H9 (cell line): Measurements from ENCODE around the gene DUS2. TPM values are rescaled to one million over a fixed set of nuclear protein-coding genes. Genes with fewer than 3 reads are reported as not detected.

Experiments used
- DNase-seq: peaks from one replicate; pipeline ENCODE4 v3.0.0-alpha.2; 2017
- H2AFZ ChIP-seq: one replicate; pipeline ENCODE4 v1.6.1; 2013; ENCODE audit warnings: mild to moderate bottlenecking, low read length, control low read depth, moderate library complexity
- H2AK5ac ChIP-seq: 2 replicates; pipeline ENCODE4 v1.6.1; 2013; ENCODE audit warnings: low read length, control low read depth, mixed read lengths; ENCODE audit not compliant: insufficient read length
- H2BK120ac ChIP-seq: one replicate; pipeline ENCODE4 v1.6.1; 2013; ENCODE audit warnings: low read depth, mild to moderate bottlenecking, low read length, control low read depth, inconsistent platforms; ENCODE audit not compliant: poor library complexity, severe bottlenecking
- H2BK12ac ChIP-seq: 2 replicates; pipeline ENCODE4 v1.6.1; 2013; ENCODE audit warnings: low read length, control low read depth, mixed read lengths, low read depth; ENCODE audit not compliant: insufficient read length
- H2BK15ac ChIP-seq: 2 replicates; pipeline ENCODE4 v1.6.1; 2013; ENCODE audit warnings: low read depth, low read length, control low read depth
- H2BK20ac ChIP-seq: one replicate; pipeline ENCODE4 v1.6.1; 2013; ENCODE audit warnings: low read depth, mild to moderate bottlenecking, low read length, control low read depth, inconsistent platforms; ENCODE audit not compliant: poor library complexity, severe bottlenecking
- H2BK5ac ChIP-seq: 2 replicates; pipeline ENCODE4 v1.6.1; 2013; ENCODE audit warnings: low read length, control low read depth, mixed read lengths; ENCODE audit not compliant: insufficient read length
- H3K14ac ChIP-seq: 2 replicates; pipeline ENCODE4 v1.6.1; 2013; ENCODE audit warnings: low read length, control low read depth; ENCODE audit not compliant: insufficient read depth
- H3K18ac ChIP-seq: 2 replicates; pipeline ENCODE4 v1.6.1; 2013; ENCODE audit warnings: low read depth, mild to moderate bottlenecking, mixed read lengths, low read length, control low read depth; ENCODE audit not compliant: insufficient read length
- H3K23ac ChIP-seq: 2 replicates; pipeline ENCODE4 v1.6.1; 2013; ENCODE audit warnings: low read length, control low read depth, mixed read lengths, low read depth; ENCODE audit not compliant: insufficient read length
- H3K23me2 ChIP-seq: 2 replicates; pipeline ENCODE4 v1.6.1; 2013; ENCODE audit warnings: low read depth, mild to moderate bottlenecking, mixed read lengths, low read length, control low read depth; ENCODE audit not compliant: insufficient read length, poor library complexity, severe bottlenecking
- H3K27ac ChIP-seq: 2 replicates; pipeline ENCODE4 v1.5.1; 2013; ENCODE audit warnings: low read length, control low read depth, mixed read lengths, low read depth; ENCODE audit not compliant: insufficient read length
- H3K27me3 ChIP-seq: 2 replicates; pipeline ENCODE4 v1.6.1; 2013; ENCODE audit warnings: low read length, control low read depth, inconsistent platforms; ENCODE audit not compliant: insufficient read depth
- H3K4ac ChIP-seq: 2 replicates; pipeline ENCODE4 v1.6.1; 2013; ENCODE audit warnings: low read depth, mild to moderate bottlenecking, control low read depth, inconsistent platforms, low read length, moderate library complexity
- H3K4me1 ChIP-seq: 2 replicates; pipeline ENCODE4 v1.6.1; 2013; ENCODE audit warnings: low read length, control low read depth, inconsistent platforms; ENCODE audit not compliant: insufficient read depth
- H3K4me2 ChIP-seq: 2 replicates; pipeline ENCODE4 v1.6.1; 2013; ENCODE audit warnings: low read length, control low read depth, mixed read lengths; ENCODE audit not compliant: insufficient read length, insufficient read depth
- H3K56ac ChIP-seq: 2 replicates; pipeline ENCODE4 v1.6.1; 2013; ENCODE audit warnings: low read depth, mild to moderate bottlenecking, mixed read lengths, low read length, control low read depth; ENCODE audit not compliant: insufficient read length
- H3K79me1 ChIP-seq: 2 replicates; pipeline ENCODE4 v1.6.1; 2013; ENCODE audit warnings: low read depth, mild to moderate bottlenecking, moderate library complexity, low read length, control low read depth, inconsistent platforms; ENCODE audit not compliant: insufficient read depth, poor library complexity, severe bottlenecking
- H3K79me2 ChIP-seq: 2 replicates; pipeline ENCODE4 v1.6.1; 2013; ENCODE audit warnings: low read length, control low read depth, inconsistent platforms; ENCODE audit not compliant: insufficient read depth
- H3K9ac ChIP-seq: 2 replicates; pipeline ENCODE4 v1.6.1; 2013; ENCODE audit warnings: low read length, control low read depth, mixed read lengths; ENCODE audit not compliant: insufficient read length; ENCODE audit errors: extremely low read depth
- H3K9me3 ChIP-seq: one replicate; pipeline ENCODE4 v1.6.1; 2013; ENCODE audit warnings: low read depth, low read length, inconsistent platforms; ENCODE audit not compliant: control insufficient read depth
- H3T11ph ChIP-seq: one replicate; pipeline ENCODE4 v1.6.1; 2013; ENCODE audit warnings: mild to moderate bottlenecking, low read length, control low read depth, inconsistent platforms
- H4K20me1 ChIP-seq: one replicate; pipeline ENCODE4 v1.6.1; 2013; ENCODE audit not compliant: control insufficient read depth, insufficient read length, insufficient read depth
- H4K5ac ChIP-seq: 2 replicates; pipeline ENCODE4 v1.6.1; 2013; ENCODE audit warnings: low read depth, mild to moderate bottlenecking, mixed read lengths, low read length, control low read depth; ENCODE audit not compliant: insufficient read length
- H4K8ac ChIP-seq: replicated peaks from 2 replicates; pipeline ENCODE4 v1.6.1; 2013; ENCODE audit warnings: low read length, control low read depth, mixed read lengths, low read depth; ENCODE audit not compliant: insufficient read length
- H4K91ac ChIP-seq: 2 replicates; pipeline ENCODE4 v1.6.1; 2013; ENCODE audit warnings: low read depth, mild to moderate bottlenecking, moderate library complexity, mixed read lengths, low read length, control low read depth; ENCODE audit not compliant: insufficient read length
- H3K27ac Mint-ChIP-seq, 3 experiments: 2 replicates in 2 of 3; 3 replicates in 1 of 3; pipeline ENCODE4 v1.8.0; 2020 to 2021; ENCODE audit warnings: mixed read lengths in 3 of 3, mild to moderate bottlenecking in 1 of 3, moderate library complexity in 1 of 3
- H3K27me3 Mint-ChIP-seq: 2 replicates; pipeline ENCODE4 v1.8.0; 2021; ENCODE audit warnings: low read depth, mild to moderate bottlenecking, moderate library complexity, mixed read lengths
- H3K36me3 Mint-ChIP-seq, 3 experiments: 2 replicates in 2 of 3; 3 replicates in 1 of 3; pipeline ENCODE4 v1.8.0; 2020 to 2021; ENCODE audit warnings: low read depth in 3 of 3, mixed read lengths in 3 of 3; ENCODE audit not compliant: insufficient read depth in 1 of 3
- H3K4me1 Mint-ChIP-seq, 2 experiments: 2 replicates each; pipeline ENCODE4 v1.8.0; 2020; ENCODE audit warnings: mixed read lengths in 2 of 2
- H3K4me3 Mint-ChIP-seq, 2 experiments: 2 replicates in 1 of 2; 3 replicates in 1 of 2; pipeline ENCODE4 v1.8.0; 2020 to 2021; ENCODE audit warnings: mild to moderate bottlenecking in 2 of 2, mixed read lengths in 2 of 2, moderate library complexity in 1 of 2
- H3K9me3 Mint-ChIP-seq, 2 experiments: 2 replicates in 1 of 2; 3 replicates in 1 of 2; pipeline ENCODE4 v1.8.0; 2020; ENCODE audit warnings: mild to moderate bottlenecking in 2 of 2, mixed read lengths in 2 of 2, moderate library complexity in 1 of 2
- WGBS: extraction: QIAGEN DNeasy Blood & Tissue Kit; methylation state at CpG from one replicate; pipeline ENCODE4 v1.1.7; 2013; ENCODE audit warnings: missing lambda C conversion rate, low lambda C conversion rate, mixed read lengths; ENCODE audit not compliant: insufficient read length; ENCODE audit errors: extremely low coverage; 5-methylcytosine and 5-hydroxymethylcytosine counted together
- total RNA-seq: library from RNA; stranded (reverse); gene quantifications from 2 replicates; pipeline ENCODE4 v1.2.1, GENCODE V29; 2021
- TF ChIP-seq, protein P1 (sequence below): fragments of 200-600 bp; sonication (generic); conservative IDR thresholded peaks from 3 replicates; pipeline ENCODE4 v1.8.0; 2021; ENCODE audit warnings: antibody characterized with exemption, mild to moderate bottlenecking

Gene DUS2
- total RNA-seq, 1 experiment from 2014 or later, result 28.5 TPM

DNA sequence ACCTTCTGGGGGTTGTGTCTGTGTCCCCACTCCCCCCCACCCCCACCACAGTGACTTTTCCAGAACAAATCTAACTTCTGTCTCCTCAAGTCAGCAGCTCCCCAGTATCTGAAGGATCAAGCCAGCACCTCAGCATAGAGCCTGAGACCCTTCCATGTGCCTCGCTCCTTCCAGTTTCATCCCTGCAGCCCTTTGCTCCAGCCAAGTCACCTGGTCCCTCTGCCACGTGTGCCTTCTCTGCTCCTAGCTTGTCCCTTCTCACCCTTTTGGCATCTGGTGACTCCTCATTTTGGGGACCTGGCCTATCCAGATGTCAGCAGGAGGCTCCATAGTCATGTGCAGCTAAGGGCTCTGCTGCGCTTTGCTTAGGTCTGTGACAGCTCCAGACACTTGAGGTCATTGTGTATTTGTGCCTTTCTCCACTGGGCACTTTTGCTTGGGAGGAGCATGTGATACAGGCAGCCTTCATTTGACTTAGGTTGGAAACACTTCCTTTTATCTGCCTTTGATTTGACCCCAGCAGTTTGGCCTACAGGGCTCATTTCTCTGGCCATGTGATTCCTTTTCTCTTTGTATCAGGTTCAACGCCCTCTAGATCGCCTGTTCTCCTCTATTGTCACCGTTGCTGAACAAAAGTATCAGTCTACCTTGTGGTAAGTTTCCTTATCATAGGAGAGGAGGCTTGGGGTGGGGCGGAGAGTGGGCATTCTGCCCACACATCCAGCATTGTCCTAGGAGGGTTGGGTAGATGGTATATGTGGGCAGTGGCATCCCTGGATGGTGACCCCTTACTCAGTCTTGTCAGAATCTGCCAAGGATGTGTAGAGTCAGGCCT, 55.0 kb downstream of the DUS2 start:
- no peaks in the 10 kb centered on the region; the same call in 1 of the 2 replicates for H3K27me3 Mint-ChIP-seq
- no peak overlapping the region for H3K4me3 Mint-ChIP-seq
- H2BK20ac ChIP-seq, result no peak overlapping the region
- H2AFZ ChIP-seq, result no peak overlapping the region
- no peak for DNase-seq
- no peak overlapping the region for H3K56ac ChIP-seq
- peaks cover under 1 to 3% of the 10 kb centered on the region in 2 experiments; a peak in 2 of 4 replicates for H3K4me1 Mint-ChIP-seq
- no peak overlapping the region for H3K23ac ChIP-seq
- H3K36me3 Mint-ChIP-seq, result peaks cover 18 to 42% (median 39%) of the 10 kb centered on the region in 3 experiments
- no peak overlapping the region for H3K4me2 ChIP-seq
- no peak overlapping the region for H3T11ph ChIP-seq
- H2AK5ac ChIP-seq, result no peak overlapping the region
- H2BK5ac ChIP-seq, result no peak overlapping the region
- no peaks in the 10 kb centered on the region for H3K27me3 ChIP-seq
- no peak overlapping the region for H3K4ac ChIP-seq
- no peaks in the 10 kb centered on the region for H3K9me3 ChIP-seq
- no peaks in the 10 kb centered on the region for H3K23me2 ChIP-seq
- H3K4me1 ChIP-seq, result no peaks in the 10 kb centered on the region
- TF ChIP-seq, protein P1, sequence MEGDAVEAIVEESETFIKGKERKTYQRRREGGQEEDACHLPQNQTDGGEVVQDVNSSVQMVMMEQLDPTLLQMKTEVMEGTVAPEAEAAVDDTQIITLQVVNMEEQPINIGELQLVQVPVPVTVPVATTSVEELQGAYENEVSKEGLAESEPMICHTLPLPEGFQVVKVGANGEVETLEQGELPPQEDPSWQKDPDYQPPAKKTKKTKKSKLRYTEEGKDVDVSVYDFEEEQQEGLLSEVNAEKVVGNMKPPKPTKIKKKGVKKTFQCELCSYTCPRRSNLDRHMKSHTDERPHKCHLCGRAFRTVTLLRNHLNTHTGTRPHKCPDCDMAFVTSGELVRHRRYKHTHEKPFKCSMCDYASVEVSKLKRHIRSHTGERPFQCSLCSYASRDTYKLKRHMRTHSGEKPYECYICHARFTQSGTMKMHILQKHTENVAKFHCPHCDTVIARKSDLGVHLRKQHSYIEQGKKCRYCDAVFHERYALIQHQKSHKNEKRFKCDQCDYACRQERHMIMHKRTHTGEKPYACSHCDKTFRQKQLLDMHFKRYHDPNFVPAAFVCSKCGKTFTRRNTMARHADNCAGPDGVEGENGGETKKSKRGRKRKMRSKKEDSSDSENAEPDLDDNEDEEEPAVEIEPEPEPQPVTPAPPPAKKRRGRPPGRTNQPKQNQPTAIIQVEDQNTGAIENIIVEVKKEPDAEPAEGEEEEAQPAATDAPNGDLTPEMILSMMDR, result no peak
- no peak overlapping the region for H2BK12ac ChIP-seq
- 0 out of 7 replicates have a peak overlapping the region, but pooled peaks of 1 of the 3 experiments have one; percentile 25 for H3K27ac Mint-ChIP-seq
- no peaks in the 10 kb centered on the region for H3K9me3 Mint-ChIP-seq
- H2BK120ac ChIP-seq, result no peak overlapping the region
- H2BK15ac ChIP-seq, result no peak overlapping the region
- H3K79me1 ChIP-seq, result no peaks in the 10 kb centered on the region
- no peak overlapping the region for H3K14ac ChIP-seq
- H3K79me2 ChIP-seq, result no peaks in the 10 kb centered on the region
- peak overlapping the region; percentile 81 for H4K91ac ChIP-seq
- WGBS, result no CpG with 5 or more reads among the region's 7 CpGs
- H4K20me1 ChIP-seq, result no peaks in the 10 kb centered on the region
- H4K5ac ChIP-seq, result no peak overlapping the region
- no peak overlapping the region for H3K9ac ChIP-seq
- H3K18ac ChIP-seq, result no peak overlapping the region
- H3K27ac ChIP-seq, result no peak overlapping the region
- H4K8ac ChIP-seq, result no peak overlapping the region
